Left renal cortex interstitium (tissue), 4 donors: ENCODE data around the gene OTOP1. TPM values are rescaled to one million over a fixed set of nuclear protein-coding genes. Genes with fewer than 3 reads are reported as not detected.
"Not testable (repeated sequence)": the region's sequence is repeated elsewhere in the genome, so short reads cannot be mapped to it uniquely, and the experiment has no call there.

Experiments used
- DNase-seq, 4 donors: peaks; one replicate each; pipeline ENCODE4 v3.0.0-alpha.2; 2013; ENCODE audit warnings: low read depth in 4 of 4, low spot score in 2 of 4, missing footprints in 1 of 4
- polyA plus RNA-seq, 4 donors: library from polyadenylated mRNA; unstranded; fragments of 120-200 nt; gene quantifications; one replicate each; pipeline ENCODE4 v1.2.1, GENCODE V29; 2013; ENCODE audit not compliant: insufficient read length in 4 of 4

The OTOP1 gene
- not detected for polyA plus RNA-seq

DNA sequence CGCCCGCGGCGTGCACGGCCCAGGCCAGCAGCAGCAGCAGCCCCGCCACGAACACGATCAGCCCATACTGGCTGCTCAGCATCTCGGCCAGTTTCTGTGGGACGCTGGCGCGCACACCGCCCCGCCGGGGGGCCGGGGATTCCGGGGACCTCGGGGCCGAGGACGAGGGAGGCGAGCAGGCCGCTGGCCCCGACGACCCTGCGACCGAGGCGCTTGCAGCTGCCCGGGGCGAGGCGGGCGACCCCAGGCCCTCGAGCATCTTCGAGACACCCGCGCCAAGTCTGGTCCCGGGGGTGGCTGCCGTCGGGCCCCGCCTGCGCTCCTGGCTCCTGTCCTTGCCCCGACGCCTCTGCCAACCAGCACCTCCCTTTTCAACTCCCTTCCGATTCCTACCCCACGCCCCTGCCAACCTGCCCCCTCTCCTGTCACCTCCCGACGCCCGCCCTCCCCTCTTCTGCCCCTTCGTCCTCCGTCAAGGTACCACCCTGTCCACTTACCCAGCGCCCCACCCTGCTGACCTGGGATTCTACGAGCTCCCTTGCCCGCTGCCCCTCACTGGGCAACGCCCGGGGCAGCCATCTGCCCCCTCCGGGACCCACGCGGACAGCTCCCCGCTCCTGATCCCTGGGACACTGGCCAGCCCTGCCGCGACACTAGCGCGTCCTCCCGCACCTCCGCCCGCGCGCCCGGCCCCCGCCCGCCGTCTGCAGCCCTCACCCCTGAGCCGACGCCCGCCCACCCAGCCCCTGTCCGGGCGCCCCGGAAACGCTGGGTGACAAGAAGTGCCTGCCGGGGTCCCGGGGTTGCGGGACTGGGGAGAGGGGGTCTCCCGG, at the start of gene OTOP1:
TSS of gene OTOP1 (minus strand) at position 324 of the 833 bp plus-strand sequence. CDS start at position 259, 65 bp downstream.
- no peak for DNase-seq

DNA sequence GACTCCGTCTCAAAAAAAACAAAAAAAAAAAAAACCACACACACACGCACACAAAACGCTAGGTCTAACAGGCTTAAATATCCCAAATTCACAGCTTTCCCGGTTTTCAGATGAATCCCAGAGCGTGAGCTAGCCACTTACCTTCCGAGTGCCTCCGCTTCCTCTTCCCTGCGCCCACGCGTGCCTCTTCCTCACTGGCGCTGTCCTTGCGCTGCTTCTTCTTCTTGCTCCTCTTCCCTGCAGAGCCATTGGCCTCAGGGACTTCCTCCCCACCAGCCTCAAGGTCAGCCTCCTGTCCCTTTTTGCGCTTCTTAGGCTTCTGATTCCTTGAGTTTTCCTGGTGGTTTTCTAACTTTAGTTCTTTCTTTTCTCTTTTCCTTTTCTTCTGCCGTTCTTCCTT, 47.5 kb upstream of the OTOP1 start:
- no peak for DNase-seq

- no peak for DNase-seq
Observed at GRCh38 chr4:4271912-4272311, 45.2 kb upstream of the OTOP1 start.

GRCh38 chr4:4270529-4270928, 43.8 kb upstream of the OTOP1 start:
- DNase-seq = no peak

GRCh38 chr4:4269856-4270255, 43.1 kb upstream of the OTOP1 start:
- DNase-seq = no peak

GRCh38 chr4:4269331-4269731, 42.6 kb upstream of the OTOP1 start:
- DNase-seq = no peak

GRCh38 chr4:4268776-4269175, 42.0 kb upstream of the OTOP1 start:
- DNase-seq = no peak

GRCh38 chr4:4267981-4268380, 41.3 kb upstream of the OTOP1 start:
- DNase-seq = no peak

DNA sequence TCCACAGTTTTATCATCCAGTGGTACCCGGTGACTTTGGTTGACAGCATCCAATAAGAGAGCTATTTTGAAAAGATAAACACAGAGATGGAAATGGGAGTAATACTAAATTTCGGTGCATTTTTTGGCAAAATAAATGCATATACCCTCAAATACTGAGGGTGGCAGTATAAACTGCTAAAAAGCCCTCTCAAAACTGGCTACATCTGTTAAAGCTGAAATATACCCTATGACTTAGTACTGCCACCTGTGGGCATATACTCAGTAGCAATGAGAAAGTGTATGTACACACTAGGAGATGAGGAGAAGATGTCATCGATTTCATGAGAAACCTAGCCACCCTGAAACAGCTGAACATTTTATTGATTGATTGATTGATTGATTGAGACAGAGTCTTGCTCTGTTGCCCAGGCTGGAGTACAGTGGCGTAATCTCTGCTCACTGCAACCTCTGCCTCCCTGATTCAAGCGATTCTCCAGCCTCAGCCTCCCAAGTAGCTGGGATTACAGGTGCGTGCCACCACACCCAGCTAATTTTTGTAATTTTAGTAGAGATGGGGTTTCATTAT, 33.5 kb upstream of the OTOP1 start:
- no peak for DNase-seq

DNA sequence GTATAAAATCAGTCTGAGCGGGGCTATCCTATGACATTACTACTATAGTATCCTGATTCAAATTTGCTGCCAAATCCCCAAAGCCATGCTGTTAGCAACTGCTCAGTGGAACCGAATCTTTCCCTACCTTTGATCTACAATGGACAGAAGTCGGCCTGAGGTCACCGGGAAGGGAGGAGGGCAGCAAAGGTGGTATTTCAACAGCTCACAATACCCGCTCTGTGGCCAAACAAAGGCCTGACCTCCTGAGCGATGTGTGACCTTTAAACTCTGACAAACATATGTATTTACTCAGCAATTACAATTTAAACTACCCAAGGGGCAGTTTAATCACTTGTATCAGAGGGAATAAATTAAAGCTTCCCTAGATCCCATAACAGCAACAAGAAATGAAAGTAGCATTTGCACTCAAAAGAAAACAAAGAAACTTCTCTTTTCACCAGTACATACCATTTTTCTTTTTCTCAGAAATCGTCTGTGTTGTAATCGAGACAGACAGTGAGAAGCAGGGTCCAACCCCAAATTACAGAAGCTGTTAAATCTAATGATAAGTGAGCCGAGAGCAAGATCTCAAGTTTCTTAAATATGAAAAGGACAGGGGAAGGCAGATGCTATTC, 32.9 kb upstream of the OTOP1 start:
- DNase-seq = no peak

DNA sequence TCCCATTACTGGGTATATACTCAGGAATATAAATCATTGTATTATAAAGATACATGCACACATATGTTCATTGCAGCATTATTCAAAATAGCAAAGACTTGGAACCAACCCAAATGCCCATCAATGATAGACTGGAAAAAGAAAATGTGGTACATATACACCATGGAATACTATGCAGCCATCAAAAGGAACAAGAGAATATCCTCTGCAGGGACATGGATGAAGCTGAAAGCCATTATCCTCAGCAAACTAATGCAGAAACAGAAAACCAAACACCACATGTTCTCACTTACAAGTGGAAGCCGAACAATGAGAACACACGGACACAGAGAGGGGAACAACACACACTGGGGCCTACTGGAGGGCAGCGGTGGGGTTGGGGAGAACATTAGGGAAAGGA, 31.0 kb upstream of the OTOP1 start:
- not testable (repeated sequence) for DNase-seq

GRCh38 chr4:4256799-4257198, 30.1 kb upstream of the OTOP1 start:
- DNase-seq = no peak

DNA sequence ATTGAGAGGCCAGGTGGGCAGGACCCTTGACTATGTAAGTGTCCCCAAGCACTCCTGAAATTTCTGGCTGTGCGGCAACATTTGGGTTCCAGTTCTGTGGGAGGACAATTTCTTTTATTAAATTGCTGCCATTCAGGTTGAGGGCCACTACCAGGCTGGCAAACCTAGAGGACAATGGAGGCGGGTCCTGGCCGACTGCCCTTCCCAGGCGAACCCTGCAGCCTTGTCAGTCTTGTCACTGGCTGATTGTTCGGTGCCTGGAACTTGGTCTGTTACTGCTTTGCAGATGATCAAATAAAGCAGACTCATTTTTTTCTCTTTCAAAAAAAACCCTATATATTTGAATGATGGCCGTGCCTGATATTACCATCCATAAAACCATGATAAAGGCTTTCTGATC, 27.9 kb upstream of the OTOP1 start:
- DNase-seq = no peak

GRCh38 chr4:4254199-4254598, 27.5 kb upstream of the OTOP1 start:
- DNase-seq = no peak

- DNase-seq = no peak
Observed at GRCh38 chr4:4249866-4250265, 23.1 kb upstream of the OTOP1 start.

DNA sequence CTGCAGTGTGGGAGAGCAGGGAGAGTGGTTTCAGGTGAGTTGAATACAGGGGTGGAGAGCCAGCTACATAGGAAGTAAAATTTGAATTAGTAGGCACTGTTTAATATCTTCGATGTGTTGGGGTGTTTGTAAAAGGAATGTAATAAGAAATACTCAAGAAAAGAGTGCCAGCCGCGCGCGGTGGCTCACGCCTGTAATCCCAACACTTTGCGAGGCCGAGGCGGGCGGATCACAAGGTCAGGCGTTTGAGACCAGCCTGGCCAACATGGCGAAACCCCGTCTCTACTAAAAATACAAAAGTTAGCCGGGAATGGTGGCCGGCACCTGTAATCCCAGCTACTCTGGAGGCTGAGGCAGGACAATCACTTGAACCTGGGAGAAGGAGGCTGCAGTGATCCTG, 22.6 kb upstream of the OTOP1 start:
- not testable (repeated sequence) for DNase-seq

DNA sequence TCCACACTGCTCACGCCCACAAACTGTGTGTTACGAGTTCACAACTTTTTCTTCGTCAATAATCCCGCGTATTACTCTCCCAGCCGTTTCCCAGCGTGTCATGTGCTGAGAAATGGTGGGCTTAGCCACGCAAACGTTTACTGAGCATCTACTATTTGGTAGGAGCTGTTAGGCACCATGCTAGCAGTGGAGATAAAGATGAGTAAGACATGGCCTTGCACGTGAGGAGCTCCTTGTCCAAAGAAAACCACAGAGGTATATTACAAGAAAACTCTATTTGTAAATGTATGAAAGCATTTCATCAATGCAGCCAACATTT, 22.1 kb upstream of the OTOP1 start:
- DNase-seq = no peak

DNA sequence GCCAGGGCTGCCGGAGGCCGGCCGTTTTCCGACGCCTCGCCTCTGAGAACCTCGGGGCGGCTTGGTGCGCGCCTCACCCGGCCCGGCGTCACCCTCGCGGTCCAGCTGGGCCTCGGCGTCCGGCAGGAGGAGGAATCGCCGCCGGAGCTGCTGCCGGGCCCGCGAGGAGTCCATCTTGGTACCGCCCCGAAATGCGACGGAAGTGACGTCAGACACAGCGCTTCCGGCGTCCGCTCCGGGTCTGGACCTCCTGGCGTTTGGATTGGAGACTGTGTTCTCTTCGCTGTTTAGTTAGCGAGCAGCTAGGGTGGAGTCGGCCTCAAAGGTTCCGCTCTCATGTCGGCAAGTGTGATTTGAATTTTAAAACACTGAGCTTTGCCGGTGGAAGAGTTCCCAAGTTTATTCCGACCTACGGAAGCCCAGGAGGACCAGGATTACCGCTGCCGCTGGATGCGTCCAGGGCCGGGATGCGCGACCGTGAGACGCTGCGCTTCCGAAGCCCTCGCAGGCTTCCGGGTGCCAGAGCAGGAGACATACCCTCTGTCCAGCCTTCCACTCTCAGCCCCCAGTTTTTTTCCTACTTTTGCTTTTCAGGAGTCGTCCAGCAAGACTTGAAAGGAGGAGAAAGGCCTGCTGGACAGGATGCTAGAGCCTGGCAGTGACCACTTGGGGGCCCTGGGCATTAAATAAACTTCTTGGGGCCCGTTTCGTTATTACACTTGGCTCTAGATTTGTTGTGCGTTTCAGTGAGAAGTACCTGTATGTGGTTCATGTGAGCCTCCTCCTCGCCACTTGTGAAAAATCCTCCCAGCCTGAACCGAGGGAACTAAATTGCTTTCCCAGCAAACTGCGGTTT, 21.5 kb upstream of the OTOP1 start, which contains the start of gene TMEM128:
TSS of gene TMEM128 (minus strand) at position 195 of the 856 bp plus-strand sequence. CDS start at position 174, 21 bp downstream.
- DNase-seq = peak; percentile 87 to 97 (median 92)

- DNase-seq = no peak
Observed at GRCh38 chr4:4247696-4248028, 20.9 kb upstream of the OTOP1 start.

DNA sequence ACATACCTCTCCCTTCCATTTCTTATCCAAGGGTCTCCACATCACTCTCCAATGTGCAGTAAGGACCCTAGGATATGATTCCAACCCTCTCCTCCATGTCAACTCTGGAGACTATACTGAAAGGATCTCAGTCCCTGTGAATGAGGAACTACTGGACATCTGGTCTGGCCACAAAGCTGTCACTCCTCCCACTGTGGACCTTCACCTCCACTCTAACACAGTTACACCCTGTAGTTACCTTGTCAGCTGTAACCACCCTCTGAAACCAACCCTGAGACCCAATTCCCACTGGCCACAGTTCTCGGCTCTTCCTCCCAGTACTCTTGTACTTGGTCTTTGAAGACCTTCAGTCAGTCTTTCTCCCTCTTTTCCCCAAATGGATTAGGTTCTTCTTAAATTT, 18.4 kb upstream of the OTOP1 start:
- DNase-seq = no peak

DNA sequence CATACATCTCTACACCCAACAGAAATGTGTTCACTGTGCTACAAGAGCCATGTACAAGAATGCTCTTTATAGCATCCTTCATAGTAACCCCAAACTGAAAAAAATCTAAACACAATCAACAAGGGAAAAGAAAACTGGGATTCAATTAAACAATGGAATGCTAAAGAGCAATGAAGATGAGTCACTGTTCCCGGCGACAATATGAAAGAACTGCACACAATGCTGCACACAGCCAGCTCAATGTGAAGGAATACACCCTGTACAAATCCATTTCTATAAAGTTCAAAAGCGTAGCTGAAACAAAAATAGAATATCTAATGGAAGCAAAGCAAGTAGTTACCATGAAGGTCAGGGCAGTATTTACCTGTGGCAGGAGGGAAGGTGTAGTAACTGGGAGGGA, 12.8 kb upstream of the OTOP1 start:
- DNase-seq = not testable (repeated sequence)
